T-helper 2 cell (primary cell): ENCODE results near the gene CHAF1A.

Experiments used
- DNase-seq, 5 experiments: peaks; one replicate each; pipeline versions ENCODE4 v3.0.0 to v3.0.0-alpha.2; 2012 to 2022

CHAF1A gene

DNA sequence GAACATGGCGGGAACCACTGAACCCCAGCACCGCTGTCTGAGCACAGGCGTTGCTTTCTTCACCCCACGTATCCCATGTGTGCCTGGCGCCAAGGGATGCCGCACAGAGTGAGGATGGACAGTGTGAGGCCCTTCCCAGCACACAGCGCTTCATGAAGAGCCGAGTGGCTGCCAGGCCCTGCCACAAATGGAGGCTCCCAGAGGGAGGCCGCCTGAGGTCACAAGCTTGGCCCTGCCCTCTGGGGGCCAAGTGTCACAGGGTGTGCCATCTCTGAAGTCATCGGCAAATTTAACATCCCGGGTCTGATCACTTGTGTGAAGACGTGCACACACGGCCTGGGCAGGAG, 34.7 kb upstream of the CHAF1A start:
- DNase-seq, result no peak

DNA sequence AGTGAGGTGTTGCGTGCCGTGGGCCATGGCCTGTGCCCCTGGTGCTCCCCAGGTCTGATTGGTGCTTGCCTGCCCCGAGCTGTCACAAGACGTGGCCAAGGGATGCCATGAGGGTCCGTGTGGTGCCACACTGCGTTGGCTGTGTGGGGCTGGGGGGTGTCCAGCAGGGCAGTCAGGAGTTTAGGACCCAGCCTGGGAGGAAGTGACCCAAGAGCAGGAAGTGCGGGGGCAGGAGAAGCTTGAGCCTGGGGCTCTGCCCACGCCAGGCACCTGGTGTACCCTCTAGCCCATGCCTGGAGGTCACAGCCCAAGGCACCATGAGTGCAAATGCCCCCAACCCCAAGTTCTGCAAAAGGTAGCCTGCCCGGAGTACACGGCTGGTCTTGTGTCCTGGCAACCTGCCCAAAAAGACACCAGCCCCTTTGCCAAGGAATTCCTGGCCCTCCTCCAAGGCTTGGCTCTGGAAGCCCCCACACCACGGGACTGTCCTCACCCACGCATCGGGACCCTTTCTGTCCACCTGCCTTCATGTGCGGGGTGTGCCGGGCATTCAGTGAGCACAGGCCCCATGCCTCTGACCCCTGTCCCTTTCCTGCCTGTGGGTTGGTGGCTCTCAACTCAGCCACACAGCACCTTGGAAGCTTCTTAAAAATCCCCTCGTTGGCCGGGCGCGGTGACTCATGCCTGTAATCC, 34.2 kb upstream of the CHAF1A start:
- DNase-seq, result no peak

DNA sequence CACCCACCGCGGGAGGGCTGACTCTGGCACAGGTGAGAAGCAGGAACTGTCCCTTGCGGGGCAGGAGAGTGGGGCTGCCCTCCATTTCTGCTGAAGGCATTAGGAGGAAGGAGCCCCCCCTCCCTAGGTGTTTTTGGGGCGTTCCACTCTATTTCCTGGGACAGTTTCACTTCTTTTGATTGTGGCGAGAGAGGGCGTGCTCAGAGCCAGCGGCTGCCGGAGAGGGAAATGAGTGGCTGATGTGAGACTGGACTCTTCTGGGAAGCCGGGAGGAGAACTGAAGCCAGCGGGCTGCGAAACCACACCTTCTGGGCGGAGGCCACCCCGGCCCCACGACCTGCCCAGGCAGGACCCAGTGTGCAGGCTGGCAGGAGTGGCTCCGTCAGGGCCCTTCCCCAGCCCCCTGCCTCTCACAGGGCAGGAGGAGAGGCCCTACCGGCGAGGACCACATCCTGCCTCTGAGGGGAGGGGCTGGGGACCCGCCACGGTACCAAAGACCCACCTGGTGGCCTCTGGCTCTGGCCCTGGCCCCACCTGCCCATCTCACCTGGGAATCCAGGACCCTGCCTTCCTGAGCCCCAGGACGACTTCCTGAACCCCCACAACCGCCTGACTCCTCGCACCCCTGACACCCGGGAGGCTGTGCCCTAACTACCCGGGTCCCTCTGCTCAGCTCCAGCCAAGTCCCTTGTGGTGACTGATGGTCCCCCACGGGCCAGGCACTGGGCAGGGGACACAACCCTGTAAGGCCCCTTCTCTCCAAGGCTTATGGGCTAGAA, 33.1 kb upstream of the CHAF1A start:
- DNase-seq, result peak; percentile 27 to 87 (median 67)

DNA sequence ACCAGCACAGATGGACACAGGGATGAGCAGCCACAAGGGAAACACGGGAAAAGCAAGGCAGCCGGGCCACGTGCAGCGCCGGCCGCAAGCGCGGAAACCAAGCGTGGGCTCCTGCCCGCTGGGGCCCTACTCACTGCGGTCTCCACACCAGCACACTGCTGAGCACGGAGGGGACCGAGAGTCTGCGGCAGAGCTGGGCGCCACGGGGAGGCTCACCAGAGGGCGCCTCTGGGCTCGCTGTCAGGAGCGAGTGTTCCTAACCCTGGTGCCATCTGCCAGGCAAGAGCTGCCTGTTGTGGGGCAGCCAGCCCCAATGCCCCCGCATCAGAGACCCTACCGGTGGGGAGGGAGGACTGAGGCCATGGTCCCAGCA, 32.6 kb upstream of the CHAF1A start:
- peak; percentile 36 to 86 (median 65) for DNase-seq

DNA sequence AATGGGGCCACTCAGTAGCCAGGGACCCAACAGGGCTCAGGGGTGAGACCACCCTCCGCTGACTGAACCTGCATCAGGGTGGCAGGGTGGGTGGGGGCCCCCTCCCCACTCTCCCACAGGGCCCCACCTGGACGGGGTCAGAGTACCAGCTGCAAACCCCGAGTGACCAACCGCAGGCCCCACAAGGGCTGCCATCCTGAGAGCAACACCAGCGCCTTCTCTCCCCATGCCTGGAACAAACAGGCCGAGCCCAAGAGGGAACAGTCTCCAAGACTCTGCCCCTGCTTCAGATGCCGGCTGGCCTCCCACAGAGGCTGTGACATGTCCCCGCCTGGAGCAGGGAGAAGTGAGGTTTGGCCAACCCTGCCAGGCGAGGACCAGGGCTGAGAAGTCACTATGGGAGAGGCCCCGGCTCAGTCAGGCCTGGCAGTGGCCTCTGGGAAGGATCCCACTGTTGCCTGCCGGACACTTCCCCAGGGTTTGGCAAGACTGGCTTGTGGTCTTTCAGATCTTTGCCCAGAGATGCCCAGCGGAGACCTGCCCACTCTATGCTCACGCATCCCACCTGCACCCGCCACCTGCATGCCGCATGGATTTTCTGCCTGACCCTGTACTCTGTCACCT, 31.9 kb upstream of the CHAF1A start:
- DNase-seq, result no peak

DNA sequence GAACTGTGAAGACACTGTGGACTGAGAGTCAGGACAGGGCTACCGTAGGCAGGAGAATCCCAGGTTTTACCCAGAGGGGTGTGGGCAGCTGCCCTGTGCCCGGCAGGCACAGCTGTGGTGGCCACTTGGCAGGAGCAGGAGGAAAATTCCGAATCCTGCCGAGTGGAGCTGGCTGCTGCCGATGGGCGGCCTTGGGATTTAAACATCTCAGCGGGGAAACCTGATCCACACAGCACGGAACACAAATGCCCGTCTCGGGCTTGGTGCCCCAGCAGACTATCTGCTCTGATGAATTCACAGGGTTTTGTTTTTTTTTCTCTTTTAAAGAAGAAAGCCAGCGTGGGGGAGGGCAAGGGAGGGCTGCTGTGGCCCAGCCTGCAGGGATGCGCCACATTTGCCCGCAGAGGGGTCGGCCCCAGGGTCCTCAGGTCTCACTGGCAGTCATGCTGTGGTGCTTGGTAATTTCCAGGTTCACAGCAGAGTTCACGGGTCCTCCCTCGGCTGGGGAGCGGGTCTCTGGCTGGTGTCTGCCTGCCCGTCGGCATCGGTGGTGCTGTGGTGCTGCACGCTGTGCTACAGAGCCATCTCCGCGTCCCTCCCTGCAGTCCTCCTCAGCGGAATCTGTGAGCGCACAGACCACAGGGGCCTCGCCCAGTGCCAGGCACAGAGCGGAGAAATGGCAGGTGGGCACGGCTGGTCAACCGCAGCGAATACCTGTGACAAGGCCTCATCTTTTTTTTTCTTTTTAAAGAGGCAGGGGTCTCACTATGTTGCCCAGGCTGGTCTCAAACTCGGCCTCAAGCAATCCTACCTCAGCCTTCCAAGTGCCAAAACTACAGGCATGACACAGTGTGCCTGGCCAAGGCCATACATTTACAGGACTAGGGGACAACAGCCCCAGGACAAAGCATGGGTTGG, 30.9 kb upstream of the CHAF1A start:
- no peak for DNase-seq

DNA sequence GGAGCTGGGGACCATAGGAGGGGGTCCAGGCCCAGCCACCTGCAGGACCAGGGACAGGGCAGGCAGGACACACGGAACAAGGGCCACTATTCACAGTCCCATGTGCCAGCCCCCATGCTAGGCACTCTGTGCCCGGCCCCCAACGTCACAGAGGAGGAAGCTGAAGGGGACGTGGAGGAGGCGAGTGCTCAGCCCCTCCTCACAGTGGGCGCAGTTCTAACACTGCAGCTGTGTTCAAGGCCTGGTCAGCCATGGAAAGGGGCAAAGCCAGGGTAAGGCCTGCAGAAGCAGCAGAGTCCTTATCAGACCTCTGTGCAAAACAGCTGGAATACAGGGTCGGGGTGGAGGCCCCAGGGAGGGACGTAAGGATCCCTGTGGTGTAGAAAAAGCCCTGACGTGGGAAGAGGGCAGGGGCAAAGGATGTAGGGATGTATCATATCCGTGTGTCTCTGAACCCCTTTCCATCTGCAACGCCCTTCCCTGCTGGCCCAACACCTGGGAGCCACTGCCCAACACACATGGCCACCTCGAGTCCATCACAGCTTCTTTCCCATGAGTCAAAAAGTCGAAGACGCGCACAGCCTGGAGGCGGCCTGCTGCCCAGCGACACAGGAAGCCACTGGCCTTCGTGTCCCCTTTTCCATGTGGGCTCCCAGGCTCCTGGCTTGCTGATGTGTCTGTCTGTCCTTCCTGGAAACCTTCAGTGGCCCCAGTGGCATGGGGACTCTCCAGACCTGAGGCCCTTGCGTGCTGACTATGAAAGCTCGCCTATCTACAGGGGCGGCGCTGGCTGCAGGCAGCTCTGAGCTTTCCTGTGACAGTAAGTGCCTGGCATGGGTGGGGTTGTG, 30.1 kb upstream of the CHAF1A start:
- no peak for DNase-seq

DNA sequence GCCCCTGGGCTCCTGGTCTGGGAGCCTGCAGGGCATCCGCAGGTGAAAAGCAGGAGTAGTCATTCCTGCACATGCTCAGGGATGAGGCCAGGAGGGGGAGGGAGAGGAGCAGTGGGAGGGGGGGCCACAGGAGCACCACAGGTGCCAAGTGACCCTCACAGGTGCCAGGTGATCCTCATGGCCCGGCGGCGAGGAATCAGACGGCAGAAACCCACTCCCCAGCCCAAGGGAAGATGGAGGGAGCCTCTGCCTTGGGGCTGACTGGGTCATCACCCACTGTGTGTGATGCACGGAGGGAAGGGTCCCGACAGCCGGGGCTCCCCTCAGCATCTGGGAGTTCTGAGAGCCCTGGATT, 29.4 kb upstream of the CHAF1A start:
- no peak for DNase-seq

DNA sequence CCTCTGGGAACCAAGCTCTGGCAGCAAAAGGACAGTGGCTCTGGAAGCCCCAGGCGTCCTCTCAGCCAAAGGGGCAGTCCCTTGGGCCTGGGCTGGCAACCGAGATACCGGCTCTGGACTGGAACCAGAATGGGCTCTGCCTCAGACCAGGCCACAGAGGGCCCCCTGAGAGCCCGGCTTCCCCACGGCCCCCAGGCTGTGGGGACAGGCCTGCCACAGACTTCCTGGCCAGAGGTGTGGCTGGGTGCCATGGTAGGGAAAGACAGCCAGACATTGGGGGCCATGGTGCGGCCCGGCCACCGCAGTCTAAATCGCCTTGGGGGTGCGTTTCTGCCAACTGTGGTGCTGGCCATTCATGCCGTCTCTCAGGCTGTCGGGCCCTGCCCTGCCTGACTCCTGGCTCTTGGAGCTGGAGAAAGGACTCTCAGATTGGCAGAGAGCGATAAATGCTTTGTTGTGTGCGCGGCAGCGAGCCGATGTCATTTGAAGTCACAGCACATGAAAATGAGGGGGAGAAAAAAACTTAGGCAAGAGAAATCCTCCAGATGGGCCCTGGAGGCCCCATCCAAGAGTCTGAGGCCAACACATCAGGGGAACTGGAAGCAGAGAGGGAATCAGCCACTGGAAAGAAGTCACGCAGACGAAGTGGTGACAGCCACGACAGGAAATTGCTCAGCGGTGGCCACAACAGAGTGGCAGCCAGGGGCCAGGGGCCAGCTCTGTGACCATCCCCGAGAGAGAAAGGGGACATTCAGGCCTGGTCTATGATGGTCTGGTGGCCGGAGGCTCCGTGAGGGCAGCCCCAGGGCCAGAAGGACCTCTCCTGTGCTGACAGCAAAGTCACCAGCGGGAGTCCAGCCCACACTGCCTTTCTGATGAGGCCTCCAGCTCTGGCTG, 28.6 kb upstream of the CHAF1A start:
- DNase-seq, result no peak

DNA sequence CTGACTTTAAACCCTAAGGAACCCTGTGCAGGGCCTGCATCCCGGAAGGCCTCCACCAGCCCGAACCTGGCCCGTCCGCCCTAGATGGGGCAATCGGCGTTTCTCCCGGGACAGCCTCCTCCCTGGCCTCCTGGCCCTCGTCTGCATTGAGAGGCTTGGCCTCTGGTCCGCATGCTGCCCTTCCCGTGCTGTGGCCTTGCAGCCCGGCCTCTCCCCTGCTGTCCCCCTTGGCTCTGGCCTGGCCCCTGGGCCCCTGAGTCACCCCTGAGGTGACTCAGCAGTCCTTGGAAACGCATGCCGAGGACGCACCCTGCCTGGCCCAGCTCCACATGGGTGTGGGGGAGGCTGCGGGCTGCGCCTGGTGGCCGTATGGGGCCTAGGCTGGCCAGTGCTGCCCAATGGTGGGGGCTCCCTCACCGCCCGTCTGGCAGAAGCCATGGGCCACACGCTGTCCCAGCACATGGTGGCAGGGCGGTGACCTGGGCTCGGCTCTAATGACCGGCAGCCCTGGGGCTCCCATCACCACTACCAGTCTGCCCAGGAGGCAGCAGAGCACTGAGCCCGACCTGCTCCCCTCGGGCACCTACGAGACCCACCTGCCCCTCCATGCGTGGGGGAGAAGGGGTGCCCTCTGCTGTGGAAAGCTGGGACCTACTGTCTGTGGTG, 27.8 kb upstream of the CHAF1A start:
- no peak for DNase-seq

DNA sequence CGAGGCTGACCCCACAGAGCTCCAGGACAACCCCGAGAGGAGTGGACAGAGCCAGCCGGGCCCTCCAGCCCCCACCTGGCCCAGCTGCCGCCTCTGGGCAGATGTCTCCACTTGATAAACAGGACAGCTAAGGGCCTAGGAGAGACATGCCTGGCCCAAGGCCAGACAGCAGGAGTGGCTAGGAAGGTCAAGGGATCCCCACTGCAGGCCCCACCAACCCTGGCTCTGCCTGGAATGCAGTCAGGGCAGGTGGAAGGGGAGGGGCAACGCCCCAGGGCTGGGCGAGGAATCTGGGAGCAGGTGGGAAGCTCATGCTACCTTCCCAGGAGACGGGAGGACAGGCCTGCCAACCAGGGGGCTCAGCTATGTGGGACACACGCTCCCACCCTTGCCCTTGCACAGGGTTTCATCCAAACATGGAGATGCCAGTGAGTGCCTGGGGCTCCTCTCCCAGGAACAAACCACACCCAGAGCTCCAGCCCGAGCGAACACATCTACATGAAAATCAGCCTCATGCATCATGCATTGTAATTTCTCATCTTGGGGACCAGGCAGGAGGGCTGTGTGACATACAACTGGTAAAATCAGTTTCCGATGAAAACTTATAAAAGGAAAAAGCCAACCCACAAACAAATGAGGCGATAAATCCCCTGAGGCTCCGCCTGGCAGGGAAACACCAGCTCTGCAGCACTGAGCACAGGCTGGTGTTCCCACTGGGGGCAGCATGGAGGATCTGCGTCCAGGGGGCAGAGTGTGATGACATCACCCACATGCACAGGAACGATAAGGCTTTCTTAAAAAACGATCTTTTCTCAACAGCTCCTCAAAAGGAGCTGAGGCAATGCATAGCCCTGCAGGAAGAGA, 27.0 kb upstream of the CHAF1A start:
- no peak for DNase-seq

DNA sequence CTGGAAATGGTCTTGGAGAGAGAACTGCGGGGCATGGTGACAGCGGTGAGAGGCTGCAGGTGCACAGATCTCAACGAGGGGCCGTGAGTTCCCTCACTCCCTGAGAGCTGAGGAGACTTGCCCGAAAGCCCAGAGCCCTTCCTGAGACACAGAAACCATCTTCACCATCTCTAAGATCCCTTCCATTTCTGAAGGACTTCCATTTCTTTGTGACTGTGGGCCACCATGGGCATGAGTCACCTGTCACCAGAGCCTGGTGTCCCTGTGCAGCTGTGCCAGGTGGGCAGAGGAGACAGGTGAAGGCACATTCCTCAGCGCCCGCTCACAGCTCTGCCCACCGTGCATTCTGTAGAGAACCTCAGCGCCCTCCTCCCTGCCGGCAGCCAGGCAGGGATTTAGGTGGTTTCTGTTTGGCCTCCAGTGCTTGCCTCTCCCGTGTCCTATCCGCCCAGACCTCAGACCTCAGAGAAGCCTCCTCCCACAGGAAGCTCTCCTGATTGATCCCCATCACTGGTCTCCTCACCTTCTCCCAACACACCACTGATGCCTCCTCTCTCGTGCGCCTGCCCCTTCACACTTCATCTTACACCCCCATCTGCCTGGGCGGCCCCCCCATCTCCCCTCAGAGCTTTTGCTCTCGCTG, 26.3 kb upstream of the CHAF1A start:
- DNase-seq, result no peak

DNA sequence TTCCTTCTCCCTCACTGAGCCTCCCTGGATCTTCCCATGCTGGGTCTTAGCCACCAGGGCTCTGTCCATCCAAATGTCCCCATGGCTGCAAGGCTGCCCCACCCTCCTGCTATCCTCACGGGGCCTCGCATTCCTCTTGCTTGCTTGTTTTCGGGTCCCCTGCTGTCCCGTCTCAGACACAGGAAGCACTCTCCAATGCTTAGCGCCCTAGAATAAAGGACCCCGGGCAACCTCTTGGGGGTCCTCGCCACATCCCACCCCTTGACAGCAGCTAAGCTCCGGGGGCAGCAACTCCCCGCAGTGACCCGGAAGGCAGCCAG, 25.8 kb upstream of the CHAF1A start:
- DNase-seq, result no peak

DNA sequence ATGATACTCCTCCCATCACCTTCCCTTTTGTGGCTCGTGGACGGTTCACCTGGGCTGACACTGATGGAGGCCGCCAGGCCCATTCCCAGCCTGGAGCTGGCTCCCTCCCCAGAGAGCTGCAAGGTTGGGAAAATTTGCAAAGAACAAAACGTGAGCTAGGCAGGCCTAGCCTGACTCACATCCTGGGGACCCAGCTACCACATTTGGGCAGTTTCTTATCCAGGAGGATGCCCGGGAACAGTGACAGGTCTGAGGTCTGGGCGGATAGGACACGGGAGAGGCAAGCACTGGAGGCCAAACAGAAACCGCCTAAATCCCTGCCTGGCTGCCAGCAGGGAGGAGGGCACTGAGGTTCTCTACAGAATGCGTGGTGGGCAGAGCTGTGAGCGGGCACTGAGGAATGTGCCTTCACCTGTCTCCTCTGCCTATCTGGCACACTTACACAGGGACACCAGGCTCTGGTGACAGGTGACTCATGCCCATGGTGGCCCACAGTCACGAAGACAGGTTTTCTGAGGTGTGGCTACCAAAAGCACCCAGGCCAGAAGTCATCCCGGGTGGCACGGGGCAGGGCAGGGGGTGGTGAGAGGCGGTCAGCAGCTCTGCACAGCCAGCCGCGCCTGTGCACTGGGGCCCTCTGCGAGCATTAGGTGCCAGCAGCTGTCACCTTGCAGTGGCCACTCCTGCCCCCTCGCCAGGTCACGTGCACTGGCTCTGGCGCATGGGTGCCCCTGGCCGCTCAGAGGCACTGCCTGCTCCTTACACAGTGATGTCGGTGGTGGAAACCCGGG, 25.3 kb upstream of the CHAF1A start:
- no peak for DNase-seq

DNA sequence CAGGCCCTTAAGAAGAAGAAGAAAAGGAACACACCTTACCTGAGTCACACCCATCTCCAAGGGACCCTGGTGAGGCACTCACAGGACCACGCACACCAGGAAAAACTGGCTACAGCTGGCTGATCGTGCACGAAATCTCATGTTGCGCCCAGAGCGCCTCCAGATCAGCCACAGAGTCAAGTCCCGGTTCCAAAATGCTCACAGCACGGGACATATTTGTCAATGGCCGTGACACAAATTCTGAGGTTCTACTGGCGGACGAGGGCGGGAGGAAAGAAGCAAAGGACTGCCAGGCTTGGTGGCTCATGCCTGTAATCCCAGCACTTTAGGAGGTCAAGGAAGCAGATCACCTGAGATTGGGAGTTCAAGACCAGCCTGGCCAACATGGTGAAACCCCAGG, 23.6 kb upstream of the CHAF1A start:
- no peak for DNase-seq

DNA sequence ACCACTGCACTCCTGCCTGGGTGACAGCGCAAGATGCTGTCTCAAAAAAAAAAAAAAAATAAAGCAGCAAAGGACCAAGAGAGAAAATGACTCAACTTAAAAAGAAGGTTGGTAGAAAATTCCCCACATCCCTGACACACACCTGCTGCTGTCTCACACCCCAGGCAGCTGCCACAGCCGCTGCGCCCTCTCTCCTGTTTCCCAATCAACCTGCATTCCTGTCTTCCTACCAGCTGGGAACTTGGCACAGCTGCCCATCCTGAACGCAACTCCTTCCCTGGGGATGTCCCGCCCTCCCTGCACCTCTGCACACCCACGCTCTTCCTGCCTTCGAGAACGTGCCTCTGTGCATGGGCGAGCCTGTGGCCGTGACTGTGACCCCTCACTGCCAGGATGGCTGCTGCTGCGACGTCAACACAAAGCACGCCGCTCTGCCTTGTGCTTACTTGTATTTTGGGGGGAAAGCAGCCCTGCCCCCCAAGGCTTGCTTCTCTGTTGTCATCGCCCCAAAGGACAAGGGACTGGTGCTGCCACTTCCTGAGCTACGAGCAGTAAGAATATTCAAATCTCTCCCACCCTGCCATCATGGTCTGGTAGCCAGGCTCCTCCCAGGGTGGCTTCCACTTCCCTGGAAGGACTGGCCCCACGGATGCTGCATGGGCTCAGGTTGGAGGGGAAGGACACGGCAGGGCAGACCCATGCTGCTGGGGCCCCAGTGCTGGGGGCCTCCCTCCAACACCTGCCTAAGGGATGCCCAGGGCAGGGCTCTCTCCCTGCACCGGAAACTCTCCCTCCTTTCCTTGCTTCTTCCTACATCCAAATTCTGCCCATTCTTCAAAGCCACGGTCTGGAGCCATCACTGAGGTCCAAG, 22.8 kb upstream of the CHAF1A start:
- DNase-seq, result peak in 2 of 5 experiments; percentile 35 to 44

DNA sequence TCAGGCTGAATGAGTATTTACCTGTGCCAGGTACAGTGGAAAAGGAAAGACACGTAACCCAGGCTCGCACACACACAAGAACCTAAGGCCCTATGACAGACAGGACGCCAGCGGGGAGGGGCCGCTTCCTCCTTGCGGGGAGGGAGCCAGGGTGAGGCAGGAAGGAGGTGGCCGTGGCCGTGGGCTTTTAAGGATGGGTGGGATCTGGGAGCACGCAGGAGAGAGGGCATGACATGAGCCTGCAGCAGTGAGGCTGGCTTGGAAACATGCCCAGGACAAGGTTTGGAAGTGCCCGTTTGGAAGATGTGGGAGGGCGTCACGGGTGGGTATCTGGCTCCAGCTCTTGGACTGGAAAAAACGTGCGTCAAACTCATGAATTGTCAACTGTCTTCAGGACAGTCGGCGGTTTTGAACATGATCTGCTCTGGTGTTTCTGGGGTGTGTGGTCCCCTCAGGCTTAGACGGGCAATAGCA, 22.1 kb upstream of the CHAF1A start:
- peak; percentile 24 to 79 (median 47) for DNase-seq
